T-cell (primary cell): ENCODE results near the gene SFXN5. TPM values are rescaled to one million over a fixed set of nuclear protein-coding genes. Genes with fewer than 3 reads are reported as not detected.
"Not testable (repeated sequence)": the region's sequence is repeated elsewhere in the genome, so short reads cannot be mapped to it uniquely, and the experiment has no call there.

Experiments used
- ATAC-seq, 4 experiments: fragments of 200-7000 bp in 3 of 4; fragments of 150-1000 bp in 1 of 4; cut with Tn5 transposase; replicated peaks in 1 of 4; 1 replicate in 3 of 4; 2 replicates in 1 of 4; pipeline ENCODE4 v1.10.0; 2021; ENCODE audit warnings: moderate library complexity in 3 of 4, mild to moderate bottlenecking in 2 of 4, moderate number of reproducible peaks in 1 of 4
- CTCF ChIA-PET, 2 donors: fragments of 300-600 bp; sonication (Branson Sonifier 250); formaldehyde crosslinking; loops; one replicate each; lab custom pipeline; 2022; ENCODE audit warnings: antibody characterized with exemption in 2 of 2; lab: Charles Lee
- POLR2A ChIA-PET, 2 donors: fragments of 300-600 bp; sonication (Branson Sonifier 250); formaldehyde crosslinking; loops; one replicate each; lab custom pipeline; 2022; ENCODE audit warnings: antibody characterized with exemption in 2 of 2; lab: Charles Lee
- DNase-seq, 35 experiments: peaks; one replicate each; pipeline versions ENCODE4 v3.0.0 to v3.0.0-alpha.2; 2013 to 2023
- H3K27ac ChIP-seq: one replicate; pipeline ENCODE4 v1.5.1; 2013; ENCODE audit warnings: low read length
- H3K27me3 ChIP-seq, 2 experiments: replicated peaks in 1 of 2; 1 replicate in 1 of 2; 2 replicates in 1 of 2; pipeline versions ENCODE4 v1.6.1 to v1.7.0; 2013; ENCODE audit warnings: low read length in 1 of 2, mixed read lengths in 1 of 2; ENCODE audit not compliant: control insufficient read depth in 2 of 2, insufficient read depth in 2 of 2; ENCODE audit errors: extremely low read depth in 1 of 2
- H3K36me3 ChIP-seq, 2 donors: 1 replicate in 1 of 2; 2 replicates in 1 of 2; pipeline versions ENCODE4 v1.6.1 to v1.7.0; 2013; ENCODE audit warnings: low read length in 1 of 2; ENCODE audit not compliant: control insufficient read depth in 2 of 2, insufficient read depth in 1 of 2; ENCODE audit errors: extremely low read depth in 1 of 2
- H3K4me1 ChIP-seq, 2 experiments: 1 replicate in 1 of 2; 2 replicates in 1 of 2; pipeline versions ENCODE4 v1.6.1 to v1.7.0; 2013; ENCODE audit warnings: low read length in 2 of 2, mixed read lengths in 1 of 2; ENCODE audit not compliant: insufficient read depth in 2 of 2, control insufficient read depth in 1 of 2; ENCODE audit errors: extremely low read depth in 1 of 2
- H3K4me3 ChIP-seq, 2 donors: 1 replicate in 1 of 2; 2 replicates in 1 of 2; pipeline versions ENCODE4 v1.5.1 to v1.7.0; 2013; ENCODE audit warnings: mild to moderate bottlenecking in 2 of 2, low read length in 1 of 2, moderate library complexity in 1 of 2; ENCODE audit not compliant: control insufficient read depth in 1 of 2; ENCODE audit errors: extremely low read depth in 1 of 2
- H3K9me3 ChIP-seq: 2 replicates; pipeline ENCODE4 v1.7.0; 2013
- H3K27ac Mint-ChIP-seq, 2 donors: one replicate each; pipeline ENCODE4 v1.8.0; 2020 to 2021; ENCODE audit warnings: mild to moderate bottlenecking in 2 of 2, mixed read lengths in 2 of 2
- H3K27me3 Mint-ChIP-seq, 2 donors: one replicate each; pipeline ENCODE4 v1.8.0; 2021 to 2022; ENCODE audit warnings: mixed read lengths in 2 of 2
- H3K36me3 Mint-ChIP-seq: one replicate; pipeline ENCODE4 v1.8.0; 2021; ENCODE audit warnings: mixed read lengths
- H3K4me1 Mint-ChIP-seq, 3 donors: one replicate each; pipeline ENCODE4 v1.8.0; 2020 to 2022; ENCODE audit warnings: mixed read lengths in 3 of 3, mild to moderate bottlenecking in 1 of 3
- H3K4me3 Mint-ChIP-seq, 3 donors: one replicate each; pipeline ENCODE4 v1.8.0; 2020 to 2022; ENCODE audit warnings: mild to moderate bottlenecking in 3 of 3, mixed read lengths in 3 of 3, moderate library complexity in 3 of 3
- H3K9me3 Mint-ChIP-seq, 3 donors: one replicate each; pipeline ENCODE4 v1.8.0; 2020 to 2022; ENCODE audit warnings: mixed read lengths in 3 of 3
- WGBS: methylation state at CpG from one replicate; pipeline ENCODE4 v1.1.5; 2013; ENCODE audit warnings: missing lambda C conversion rate; ENCODE audit not compliant: insufficient coverage; 5-methylcytosine and 5-hydroxymethylcytosine counted together
- total RNA-seq, 35 experiments: library from RNA in 6 of 35; stranded (reverse) in 6 of 35; fragments of 120-200 nt in 1 of 35; gene quantifications; one replicate each; pipeline versions ENCODE4 v1.2.1 to v1.2.4 and lab custom pipeline; 2013 to 2026

Gene SFXN5
- total RNA-seq, 5 donors from 2014 or later (not counting 1 experiment from before 2014, with no cell fraction given) = 6.3 to 14.2 (median 9.7) TPM

DNA sequence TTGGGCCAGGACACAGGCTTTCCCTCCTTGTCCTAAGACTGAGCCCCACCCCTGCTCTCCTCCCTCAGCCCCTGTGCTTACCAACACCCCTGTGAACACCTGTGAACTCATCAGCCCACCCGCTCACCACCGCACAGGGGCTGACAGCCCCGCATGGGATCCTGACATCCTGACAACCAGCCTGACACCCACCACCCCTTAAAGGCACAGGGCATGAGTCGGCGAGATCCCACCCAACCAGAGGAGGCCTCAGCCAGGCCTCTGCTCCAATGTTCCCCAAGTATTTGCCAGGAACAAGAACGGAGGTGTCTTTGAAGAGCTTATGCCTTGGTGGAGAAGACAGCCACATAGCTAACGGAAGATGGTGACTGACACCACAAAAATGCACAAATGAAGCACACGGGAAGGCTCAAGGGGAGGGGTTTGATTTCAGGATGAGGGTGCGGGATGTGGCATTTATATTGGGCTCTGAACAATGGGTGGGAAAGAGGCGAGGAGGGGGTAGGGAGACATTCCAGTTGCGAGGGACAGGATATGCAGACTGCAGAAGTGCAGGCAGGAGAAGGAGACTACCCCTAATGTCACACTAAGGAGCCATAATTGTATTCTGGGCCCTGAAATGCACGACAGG is 30.2 kb upstream of the SFXN5 start:
- no peaks in the 10 kb centered on the region for H3K27me3 ChIP-seq
- Mint-ChIP-seq H3K4me1 (peaks cover 1 to 30% (median 6%) of the 10 kb centered on the region in 3 donors), H3K27ac (no peak overlapping the region), H3K27me3 (no peaks in the 10 kb centered on the region), H3K4me3 (no peak overlapping the region), H3K36me3 (peaks cover 3% of the 10 kb centered on the region), H3K9me3 (no peaks in the 10 kb centered on the region)
- CTCF ChIA-PET = no interaction called here
- H3K9me3 ChIP-seq = no peaks in the 10 kb centered on the region
- POLR2A ChIA-PET = no interaction called here
- H3K4me1 ChIP-seq = peaks cover 0 to 13% of the 10 kb centered on the region in 2 experiments
- no peak for DNase-seq
- H3K4me3 ChIP-seq = no peak overlapping the region
- no peaks in the 10 kb centered on the region for H3K36me3 ChIP-seq
- WGBS = 92% methylated on average over 4 of the region's 12 CpGs
- ATAC-seq = no peak
- no peak overlapping the region for H3K27ac ChIP-seq

DNA sequence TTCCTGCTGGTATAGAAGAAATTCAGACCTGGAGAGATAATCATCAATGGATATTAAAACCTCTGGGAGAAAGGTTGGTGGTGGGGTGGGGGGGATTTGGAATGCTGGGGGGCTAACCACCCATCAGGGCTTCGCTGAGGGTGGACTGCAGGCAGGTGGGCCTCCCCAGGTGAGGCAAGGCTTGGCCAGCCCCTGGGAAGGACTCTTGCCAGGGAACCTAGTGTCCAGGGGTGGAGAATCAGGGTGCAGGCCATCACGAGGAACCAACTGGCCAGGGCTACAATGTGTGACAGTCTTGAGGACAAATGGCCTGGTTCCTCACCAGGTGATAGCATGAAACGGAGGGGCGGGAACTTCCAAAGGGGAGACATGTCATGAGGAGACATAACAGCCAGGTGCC is 29.4 kb upstream of the SFXN5 start:
- 70% methylated on average over 1 of the region's 4 CpGs for WGBS
- H3K27me3 ChIP-seq = no peaks in the 10 kb centered on the region
- peaks cover 0 to 25% (median 6%) of the 10 kb centered on the region in 3 donors for H3K4me1 Mint-ChIP-seq
- H3K27ac Mint-ChIP-seq = no peak overlapping the region
- no peak for DNase-seq
- H3K27me3 Mint-ChIP-seq = no peaks in the 10 kb centered on the region
- no peak overlapping the region for H3K4me3 ChIP-seq
- H3K9me3 ChIP-seq = no peaks in the 10 kb centered on the region
- no peak for ATAC-seq
- peaks cover 0 to 8% of the 10 kb centered on the region in 2 experiments for H3K4me1 ChIP-seq
- no peak overlapping the region for H3K27ac ChIP-seq
- peaks cover 3% of the 10 kb centered on the region for H3K36me3 Mint-ChIP-seq
- ChIA-PET CTCF (no interaction called here), POLR2A (no interaction called here)
- no peaks in the 10 kb centered on the region for H3K36me3 ChIP-seq
- no peaks in the 10 kb centered on the region for H3K9me3 Mint-ChIP-seq
- no peak overlapping the region for H3K4me3 Mint-ChIP-seq

DNA sequence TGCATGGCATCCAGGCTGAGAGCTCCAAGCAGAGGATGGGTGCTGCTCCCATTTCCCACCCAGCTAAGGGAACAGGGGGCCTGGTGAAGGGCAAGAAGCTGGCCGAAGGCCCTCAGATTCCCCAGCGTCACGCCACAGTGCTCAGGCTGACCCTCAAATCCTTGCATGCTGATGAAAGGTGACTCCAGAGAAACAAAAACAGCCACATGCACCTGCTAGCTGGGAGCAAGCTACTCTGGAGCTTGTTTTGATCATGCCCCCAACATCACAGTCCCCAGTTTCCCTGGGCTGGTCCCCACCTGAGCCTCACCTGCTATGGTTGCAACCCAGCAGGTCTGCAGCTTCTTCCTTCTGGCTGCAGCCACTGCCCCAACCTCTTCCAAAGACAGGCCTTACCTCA is 28.0 kb upstream of the SFXN5 start:
- DNase-seq (no peak), ATAC-seq (no peak)
- Mint-ChIP-seq H3K27ac (no peak overlapping the region), H3K4me1 (peaks cover 0 to 19% (median 6%) of the 10 kb centered on the region in 3 donors), H3K36me3 (no peaks in the 10 kb centered on the region), H3K9me3 (no peaks in the 10 kb centered on the region), H3K27me3 (no peaks in the 10 kb centered on the region), H3K4me3 (no peak overlapping the region)
- peaks cover 0 to 3% of the 10 kb centered on the region in 2 experiments for H3K4me1 ChIP-seq
- no peaks in the 10 kb centered on the region for H3K9me3 ChIP-seq
- H3K4me3 ChIP-seq = no peak overlapping the region
- no peak overlapping the region for H3K27ac ChIP-seq
- POLR2A ChIA-PET = interaction anchor here in 1 of 2 donors (0.7 kb wide), 1 partner anchor 923 kb away, joined by 4 read pairs; no protein-coding TSS in a partner anchor
- WGBS = 95% methylated on average over 3 of the region's 3 CpGs
- CTCF ChIA-PET = interaction anchor here in 1 of 2 donors (0.6 kb wide), 1 partner anchor 110 kb away, joined by 3 read pairs; no protein-coding TSS in a partner anchor
- no peaks in the 10 kb centered on the region for H3K27me3 ChIP-seq
- no peaks in the 10 kb centered on the region for H3K36me3 ChIP-seq

DNA sequence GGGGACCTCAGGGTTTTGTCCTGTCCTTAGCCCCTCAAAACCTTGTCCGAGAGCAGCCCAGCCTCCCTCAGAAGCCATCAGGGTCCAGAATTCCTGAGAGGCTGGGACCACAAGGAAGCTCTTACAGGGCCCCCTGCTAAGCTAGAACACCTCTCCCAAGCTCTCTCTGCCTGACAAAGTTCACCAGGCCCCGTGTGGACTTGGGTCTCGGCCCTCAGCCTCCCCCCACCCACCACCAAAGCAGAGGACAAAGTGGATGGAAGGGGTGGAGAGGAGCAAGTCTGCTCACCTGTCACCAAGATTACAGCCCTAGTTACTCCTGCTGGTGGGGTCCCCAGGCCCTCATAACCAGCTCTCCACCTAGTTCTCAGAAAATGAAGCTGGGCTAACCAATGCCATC is 24.4 kb upstream of the SFXN5 start:
- no peaks in the 10 kb centered on the region for H3K36me3 ChIP-seq
- no peaks in the 10 kb centered on the region for H3K27me3 ChIP-seq
- no peak overlapping the region for H3K27ac ChIP-seq
- no peak overlapping the region for H3K4me3 ChIP-seq
- no peak for DNase-seq
- H3K4me1 ChIP-seq = no peaks in the 10 kb centered on the region
- Mint-ChIP-seq H3K4me1 (peaks cover 0 to 2% (median 0%) of the 10 kb centered on the region in 3 donors), H3K36me3 (no peaks in the 10 kb centered on the region), H3K27ac (no peak overlapping the region), H3K4me3 (no peak overlapping the region), H3K9me3 (no peaks in the 10 kb centered on the region), H3K27me3 (no peaks in the 10 kb centered on the region)
- no peaks in the 10 kb centered on the region for H3K9me3 ChIP-seq
- CTCF ChIA-PET = interaction anchor here in 1 of 2 donors (0.5 to 1.5 kb wide), 4 partner anchors 81 to 1813 kb away, joined by 3 to 4 read pairs (median 4); no protein-coding TSS in a partner anchor
- no peak for ATAC-seq
- POLR2A ChIA-PET = no interaction called here
- 86% methylated on average over 1 of the region's 3 CpGs for WGBS

DNA sequence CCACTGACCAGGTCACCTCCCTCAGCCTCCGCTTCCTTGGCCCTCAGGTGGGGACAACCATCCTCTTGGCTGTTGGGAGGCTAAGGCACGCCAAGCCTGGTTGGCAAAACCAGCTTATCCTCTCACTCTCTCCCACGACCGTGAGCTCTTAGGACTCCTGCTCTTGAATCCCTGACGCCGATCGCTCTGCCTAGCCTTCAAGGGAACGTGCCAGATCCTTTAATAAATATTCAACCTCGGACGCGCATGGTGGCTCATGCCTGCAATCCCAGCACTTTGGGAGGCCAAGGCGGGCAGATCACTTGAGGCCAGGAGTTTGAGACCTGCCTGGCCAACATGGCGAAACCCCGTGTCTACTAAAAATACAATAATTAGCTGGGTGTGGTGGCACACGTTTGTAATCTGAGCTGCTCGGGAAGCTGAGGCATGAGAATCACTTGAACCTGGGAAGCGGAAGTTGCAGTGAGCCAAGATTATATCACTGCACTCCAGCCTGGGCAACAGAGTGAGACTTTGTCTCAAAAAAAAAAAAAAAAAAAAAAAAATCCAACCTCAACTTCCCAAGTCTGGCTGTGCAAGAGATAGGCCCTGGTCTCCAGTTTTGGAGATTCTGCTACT is 22.2 kb upstream of the SFXN5 start:
- not testable (repeated sequence) for H3K9me3 Mint-ChIP-seq, DNase-seq, H3K36me3 ChIP-seq, H3K27me3 Mint-ChIP-seq, H3K4me3 Mint-ChIP-seq, H3K4me1 Mint-ChIP-seq, H3K27me3 ChIP-seq, ATAC-seq, H3K4me1 ChIP-seq, H3K36me3 Mint-ChIP-seq, H3K27ac Mint-ChIP-seq, H3K27ac ChIP-seq, H3K4me3 ChIP-seq, H3K9me3 ChIP-seq
- WGBS = 91% methylated on average over 17 of the region's 17 CpGs
- CTCF ChIA-PET = interaction anchor here (0.6 to 0.7 kb wide), 3 partner anchors 733 to 980 kb away, joined by 5 to 6 read pairs (median 6); no protein-coding TSS in a partner anchor
- POLR2A ChIA-PET = interaction anchor here in 1 of 2 donors (0.5 kb wide), 1 partner anchor 201 kb away, joined by 4 read pairs; no protein-coding TSS in a partner anchor

DNA sequence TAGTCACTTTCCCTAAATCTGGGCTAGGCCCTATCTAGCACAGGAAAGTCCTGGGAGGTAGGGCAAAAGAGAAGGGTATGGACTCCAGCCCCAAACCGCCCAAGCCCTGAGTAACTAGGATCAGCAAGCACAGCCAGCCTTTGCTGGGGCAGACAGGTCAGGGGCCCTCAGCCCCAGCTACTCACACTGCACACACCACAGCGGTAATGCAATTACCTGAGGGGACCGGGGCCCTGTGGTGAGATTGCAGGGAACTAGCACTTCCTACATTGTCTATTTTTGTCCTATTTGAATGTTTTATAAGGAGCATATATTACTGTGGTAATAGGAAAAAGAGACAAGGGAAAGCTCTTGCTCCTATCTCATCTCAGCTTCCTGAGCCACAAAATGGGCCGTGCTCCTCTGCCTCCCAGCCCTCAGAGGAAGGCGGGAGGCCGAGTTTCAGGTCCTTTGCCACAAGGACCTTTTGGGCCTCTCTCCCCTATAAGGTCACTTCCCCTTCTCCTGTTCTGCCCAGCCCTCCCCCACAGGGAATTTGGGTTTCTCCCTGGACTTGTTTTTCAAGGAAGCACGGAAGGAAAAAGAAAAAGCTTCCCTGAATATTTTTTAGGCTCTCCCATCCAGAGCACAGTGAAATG is 20.8 kb upstream of the SFXN5 start:
- no peaks in the 10 kb centered on the region for H3K36me3 ChIP-seq
- H3K27me3 ChIP-seq = no peaks in the 10 kb centered on the region
- Mint-ChIP-seq H3K4me1 (peaks cover 0 to 6% (median 2%) of the 10 kb centered on the region in 3 donors), H3K27ac (no peak overlapping the region), H3K9me3 (no peaks in the 10 kb centered on the region), H3K27me3 (no peaks in the 10 kb centered on the region), H3K36me3 (no peaks in the 10 kb centered on the region), H3K4me3 (no peak overlapping the region)
- H3K4me3 ChIP-seq = no peak overlapping the region
- ChIA-PET POLR2A (no interaction called here), CTCF (no interaction called here)
- ATAC-seq = no peak
- DNase-seq = no peak
- 59% methylated on average over 4 of the region's 7 CpGs for WGBS
- no peaks in the 10 kb centered on the region for H3K9me3 ChIP-seq
- H3K27ac ChIP-seq = no peak overlapping the region
- no peaks in the 10 kb centered on the region for H3K4me1 ChIP-seq
